ENCODE data around the gene OLFML2A. TPM values are rescaled to one million over a fixed set of nuclear protein-coding genes. Genes with fewer than 3 reads are reported as not detected.

Gene OLFML2A
- 43.2 and 47.8 TPM in 2 replicates for total RNA-seq

GRCh38 chr9:124776954-124777648, at the start of gene OLFML2A:
OLFML2A (plus strand) TSS chr9:124777133; CDS start chr9:124777271, 138 bp downstream.

GRCh38 chr9:124771021-124771866, 5.7 kb upstream of the OLFML2A start, which contains the start of gene NR6A1:
NR6A1 (minus strand) TSS chr9:124771311.

GRCh38 chr9:124852829-124853531, 76.0 kb downstream of the OLFML2A start, which contains the start of gene WDR38:
WDR38 (plus strand) TSS chr9:124853460; CDS start chr9:124853532, 72 bp downstream.

GRCh38 chr9:124861342-124862229, 84.7 kb downstream of the OLFML2A start, which contains the start of the genes ARPC5L and RPL35:
ARPC5L (plus strand) TSS chr9:124862130; CDS start chr9:124869291, 7,161 bp downstream.
RPL35 (minus strand) TSS chr9:124861957; CDS start chr9:124861912, 45 bp downstream.

Other genes with a start within 250 kb of the OLFML2A start
- 0.37 and 0.39 TPM in 2 replicates for gene NR6A1, start 5.8 kb upstream of the OLFML2A start, total RNA-seq
- gene WDR38, start 76.3 kb downstream of the OLFML2A start, total RNA-seq: not detected in 2 replicates
- gene RPL35, start 84.8 kb downstream of the OLFML2A start, total RNA-seq: 1,595 and 2,819 TPM in 2 replicates
- 12.9 and 14.1 TPM in 2 replicates for gene ARPC5L, start 85.0 kb downstream of the OLFML2A start, total RNA-seq
- 7.3 and 9.0 TPM in 2 replicates for gene GOLGA1, start 163.9 kb downstream of the OLFML2A start, total RNA-seq

Measured in subcutaneous preadipocyte (primary cell).